ENCODE data around the gene MYO3B. TPM values are rescaled to one million over a fixed set of nuclear protein-coding genes. Genes with fewer than 3 reads are reported as not detected.
A peak's percentile ranks its signal among the peaks of the same experiment; 100 is the strongest.

The MYO3B gene
- total RNA-seq, 1 experiment from 2014 or later: 0.52 TPM

DNA sequence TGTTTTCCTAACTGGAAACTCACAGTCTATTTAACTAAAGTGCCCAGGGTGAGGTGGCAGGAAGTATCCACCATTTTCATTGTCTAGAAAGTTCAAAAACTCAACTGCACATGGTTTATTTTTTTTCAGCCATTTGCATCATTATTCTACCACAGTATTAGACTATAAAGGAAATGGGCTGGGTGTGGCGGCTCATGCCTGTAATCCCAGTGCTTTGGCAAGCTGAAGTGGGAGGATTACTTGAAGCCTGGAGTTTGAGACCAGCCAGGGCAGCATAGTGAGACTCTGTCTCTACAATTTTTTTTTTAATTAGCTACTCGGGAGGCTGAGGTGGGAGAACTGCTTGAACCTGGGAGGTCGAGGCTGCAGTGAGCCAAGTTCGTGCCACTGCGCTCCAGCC, 213.8 kb downstream of the MYO3B start:
- Histone ChIP-seq H3K27ac (ENCODE audit: low read depth, low read length, poor library complexity, severe bottlenecking) (peak overlapping the region; percentile 53), H3K4me3 (ENCODE audit: low read depth, low read length, poor library complexity, severe bottlenecking) (no peak overlapping the region), H3K36me3 (ENCODE audit: insufficient read depth, low read length, poor library complexity, severe bottlenecking) (no peaks in the 10 kb centered on the region), H3K4me1 (ENCODE audit: insufficient read depth, low read length, poor library complexity, severe bottlenecking) (peaks cover 37% of the 10 kb centered on the region), H3K27me3 (replicated peaks; ENCODE audit: insufficient read depth, low read depth, low read length, poor library complexity) (peaks cover 9% of the 10 kb centered on the region), H3K9me3 (ENCODE audit: low read depth, low read length, poor library complexity, severe bottlenecking) (no peaks in the 10 kb centered on the region)
- BruUV-seq (replicated peaks): no TSS peak
- intact Hi-C loops (cut with micrococcal nuclease; ENCODE audit: unreplicated experiment): no loop called here
- DNase-seq (ENCODE audit: low spot score): peak; percentile 76
- TF ChIP-seq, protein P1, sequence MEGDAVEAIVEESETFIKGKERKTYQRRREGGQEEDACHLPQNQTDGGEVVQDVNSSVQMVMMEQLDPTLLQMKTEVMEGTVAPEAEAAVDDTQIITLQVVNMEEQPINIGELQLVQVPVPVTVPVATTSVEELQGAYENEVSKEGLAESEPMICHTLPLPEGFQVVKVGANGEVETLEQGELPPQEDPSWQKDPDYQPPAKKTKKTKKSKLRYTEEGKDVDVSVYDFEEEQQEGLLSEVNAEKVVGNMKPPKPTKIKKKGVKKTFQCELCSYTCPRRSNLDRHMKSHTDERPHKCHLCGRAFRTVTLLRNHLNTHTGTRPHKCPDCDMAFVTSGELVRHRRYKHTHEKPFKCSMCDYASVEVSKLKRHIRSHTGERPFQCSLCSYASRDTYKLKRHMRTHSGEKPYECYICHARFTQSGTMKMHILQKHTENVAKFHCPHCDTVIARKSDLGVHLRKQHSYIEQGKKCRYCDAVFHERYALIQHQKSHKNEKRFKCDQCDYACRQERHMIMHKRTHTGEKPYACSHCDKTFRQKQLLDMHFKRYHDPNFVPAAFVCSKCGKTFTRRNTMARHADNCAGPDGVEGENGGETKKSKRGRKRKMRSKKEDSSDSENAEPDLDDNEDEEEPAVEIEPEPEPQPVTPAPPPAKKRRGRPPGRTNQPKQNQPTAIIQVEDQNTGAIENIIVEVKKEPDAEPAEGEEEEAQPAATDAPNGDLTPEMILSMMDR (conservative IDR thresholded peaks at IDR 0.05; ENCODE audit: low read depth, low read length): no peak
- no peak for TF ChIP-seq EZH2 (IDR thresholded peaks at IDR 0.05; ENCODE audit: borderline replicate concordance, low read depth, low read length, poor library complexity, severe bottlenecking)
- CTCF ChIA-PET: interaction anchor here (0.5 to 0.6 kb wide), 2 partner anchors 19 to 46 kb away, joined by 3 read pairs; no protein-coding TSS in a partner anchor
- POLR2A ChIA-PET (ENCODE audit: low non-redundant PET): interaction anchor here (0.7 kb wide), 1 partner anchor 845 kb away, joined by 4 read pairs; no protein-coding TSS in a partner anchor

DNA sequence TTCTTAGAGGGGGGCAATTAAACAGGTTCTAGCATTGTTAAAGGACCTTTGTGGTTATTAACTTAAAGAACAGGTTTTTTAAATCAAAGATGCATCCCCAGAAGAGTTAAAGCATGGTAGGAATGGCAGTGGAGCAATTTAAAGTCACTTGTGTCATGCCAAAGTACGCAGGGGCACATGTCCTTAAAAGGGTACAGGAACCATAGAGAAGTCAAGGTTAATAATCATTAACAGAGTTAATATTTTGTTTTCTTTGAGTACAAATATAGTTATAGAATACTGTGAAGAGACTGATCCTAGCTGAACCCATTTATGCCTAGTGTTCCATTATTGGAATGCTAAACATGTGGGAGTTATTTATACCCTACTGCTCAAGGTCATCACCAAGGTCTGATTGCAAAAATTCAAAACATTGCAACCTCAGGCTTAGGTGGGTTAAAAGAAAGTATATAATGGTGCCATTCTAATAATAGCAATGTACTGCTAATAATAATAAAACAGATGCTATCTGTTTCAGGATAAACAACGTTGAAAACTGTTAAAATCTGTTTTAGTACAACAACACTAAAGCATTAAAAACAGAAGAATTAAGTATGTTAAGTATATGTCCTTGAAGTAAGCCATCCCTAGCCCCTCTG, 216.0 kb downstream of the MYO3B start:
- intact Hi-C loops (cut with micrococcal nuclease; ENCODE audit: unreplicated experiment): no loop called here
- CTCF ChIA-PET: interaction anchor here (0.6 kb wide), 1 partner anchor 423 kb away, joined by 3 read pairs; the partner anchor contains the start of gene GAD1
- peaks cover 43% of the 10 kb centered on the region for H3K4me1 ChIP-seq (ENCODE audit: insufficient read depth, low read length, poor library complexity, severe bottlenecking)
- TF ChIP-seq EZH2 (IDR thresholded peaks at IDR 0.05; ENCODE audit: borderline replicate concordance, low read depth, low read length, poor library complexity, severe bottlenecking): no peak
- TF ChIP-seq, protein P1 (conservative IDR thresholded peaks at IDR 0.05; ENCODE audit: low read depth, low read length): no peak
- H3K27me3 ChIP-seq (replicated peaks; ENCODE audit: insufficient read depth, low read depth, low read length, poor library complexity): peaks cover 14% of the 10 kb centered on the region
- no peak for DNase-seq (ENCODE audit: low spot score)
- H3K9me3 ChIP-seq (ENCODE audit: low read depth, low read length, poor library complexity, severe bottlenecking): no peaks in the 10 kb centered on the region
- no peaks in the 10 kb centered on the region for H3K36me3 ChIP-seq (ENCODE audit: insufficient read depth, low read length, poor library complexity, severe bottlenecking)
- BruUV-seq (replicated peaks): no TSS peak
- POLR2A ChIA-PET (ENCODE audit: low non-redundant PET): no interaction called here
- H3K4me3 ChIP-seq (ENCODE audit: low read depth, low read length, poor library complexity, severe bottlenecking): no peak overlapping the region
- no peak overlapping the region for H3K27ac ChIP-seq (ENCODE audit: low read depth, low read length, poor library complexity, severe bottlenecking)

DNA sequence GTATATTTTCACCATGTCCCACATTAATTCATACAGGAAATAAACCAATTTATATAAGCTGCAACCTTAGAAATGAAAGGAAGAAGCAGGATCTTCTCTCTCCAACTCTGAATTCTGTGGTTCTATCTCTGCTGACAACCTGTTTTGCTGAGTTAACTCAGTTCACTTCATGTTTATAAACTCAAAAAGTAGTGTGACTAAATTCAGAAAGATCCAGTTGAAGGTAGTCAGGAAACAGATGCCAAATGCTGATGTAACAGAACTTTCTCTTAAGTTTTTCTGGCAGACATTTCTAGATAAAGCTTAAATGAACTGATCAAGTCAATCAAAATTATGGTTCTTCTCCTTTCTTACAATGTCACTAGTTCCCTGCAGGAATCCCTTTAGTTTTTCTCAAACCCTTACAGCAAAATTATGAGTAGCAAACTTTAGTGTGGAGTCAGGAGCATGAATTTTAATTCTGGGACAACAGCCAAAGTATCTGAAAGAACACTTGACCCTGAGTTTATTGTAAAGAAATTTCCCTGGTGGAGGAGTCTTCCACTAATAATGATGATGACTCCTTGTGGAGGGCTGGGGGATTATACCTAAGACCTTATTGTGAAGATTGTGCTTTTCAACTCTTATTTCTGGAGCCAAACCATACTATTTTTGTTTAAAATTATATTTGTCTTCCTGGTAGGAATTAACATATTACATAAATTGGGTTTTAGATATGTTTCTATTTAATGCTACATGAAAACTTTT, 216.9 kb downstream of the MYO3B start:
- POLR2A ChIA-PET (ENCODE audit: low non-redundant PET): no interaction called here

More for the DNA sequence above, 216.9 kb downstream of the MYO3B start:
- Histone ChIP-seq H3K4me3 (ENCODE audit: low read depth, low read length, poor library complexity, severe bottlenecking) (no peak overlapping the region), H3K27me3 (replicated peaks; ENCODE audit: insufficient read depth, low read depth, low read length, poor library complexity) (peaks cover 14% of the 10 kb centered on the region), H3K27ac (ENCODE audit: low read depth, low read length, poor library complexity, severe bottlenecking) (no peak overlapping the region), H3K9me3 (ENCODE audit: low read depth, low read length, poor library complexity, severe bottlenecking) (no peaks in the 10 kb centered on the region), H3K36me3 (ENCODE audit: insufficient read depth, low read length, poor library complexity, severe bottlenecking) (no peaks in the 10 kb centered on the region), H3K4me1 (ENCODE audit: insufficient read depth, low read length, poor library complexity, severe bottlenecking) (peaks cover 43% of the 10 kb centered on the region)
- intact Hi-C loops (cut with micrococcal nuclease; ENCODE audit: unreplicated experiment): no loop called here
- no peak for TF ChIP-seq EZH2 (IDR thresholded peaks at IDR 0.05; ENCODE audit: borderline replicate concordance, low read depth, low read length, poor library complexity, severe bottlenecking)
- TF ChIP-seq, protein P1 (conservative IDR thresholded peaks at IDR 0.05; ENCODE audit: low read depth, low read length): peak; percentile 42; the same call in 1 of the 2 replicates
- BruUV-seq (replicated peaks): no TSS peak
- DNase-seq (ENCODE audit: low spot score): peak; percentile 49
- CTCF ChIA-PET: interaction anchor here (0.6 kb wide), 1 partner anchor 422 kb away, joined by 3 read pairs; the partner anchor contains the start of gene GAD1
